GM21526 (cell line): Measurements from ENCODE around the gene OR4X1.
"Not testable (repeated sequence)": the region's sequence is repeated elsewhere in the genome, so short reads cannot be mapped to it uniquely, and the experiment has no call there.

Experiments
- ATAC-seq: cut with Tn5 transposase; IDR thresholded peaks from one replicate; pipeline ENCODE4 v1.9.1; 2021; ENCODE audit warnings: moderate library complexity; ENCODE audit not compliant: unreplicated experiment, low FRiP score

The OR4X1 gene

GRCh38 chr11:48263423-48263911 lies at the start of gene OR4X1:
TSS of gene OR4X1 (plus strand) at chr11:48263861. CDS start at chr11:48263861, 0 bp downstream.
- ATAC-seq = no peak

DNA sequence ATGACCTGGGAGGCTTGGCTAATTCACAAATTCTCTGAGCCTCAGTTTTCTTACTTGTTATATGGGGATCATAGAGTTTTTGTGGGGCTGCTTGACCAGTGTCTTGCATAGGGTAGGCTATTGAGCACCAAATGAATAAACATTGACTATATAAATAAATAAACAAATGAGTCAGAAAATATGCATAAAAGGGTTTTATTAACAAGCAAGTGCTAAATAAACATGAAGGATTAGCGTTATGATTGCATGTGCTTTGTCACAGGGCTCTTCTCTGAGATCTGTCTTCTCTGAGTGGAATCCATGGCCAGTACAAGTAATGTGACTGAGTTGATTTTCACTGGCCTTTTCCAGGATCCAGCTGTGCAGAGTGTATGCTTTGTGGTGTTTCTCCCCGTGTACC lies 47.2 kb upstream of the OR4X1 start, which contains the start of gene OR4B1:
TSS of gene OR4B1 (plus strand) at position 301 of the 400 bp plus-strand sequence. CDS start at position 301, 0 bp downstream.
- ATAC-seq = no peak

DNA sequence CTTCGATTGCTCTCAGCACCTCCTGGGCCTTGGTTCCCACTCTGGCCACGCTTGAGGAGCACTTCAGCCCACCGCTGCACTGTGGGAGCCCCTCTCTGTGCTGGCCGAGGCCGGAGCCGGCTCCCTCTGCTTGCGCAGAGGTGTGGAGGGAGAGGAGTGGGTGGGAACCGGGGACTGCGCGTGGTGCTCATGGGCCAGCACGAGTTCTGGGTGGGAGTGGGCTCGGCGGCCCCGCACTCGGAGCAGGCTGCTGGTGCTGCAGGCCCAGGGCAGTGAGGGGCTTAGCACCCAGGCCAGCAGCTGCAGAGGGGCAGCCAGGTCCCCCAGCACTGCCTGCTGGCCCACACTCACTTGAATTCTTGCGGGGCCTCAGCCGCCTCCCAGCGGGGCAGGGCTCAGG lies 34.9 kb upstream of the OR4X1 start:
- no peak for ATAC-seq

DNA sequence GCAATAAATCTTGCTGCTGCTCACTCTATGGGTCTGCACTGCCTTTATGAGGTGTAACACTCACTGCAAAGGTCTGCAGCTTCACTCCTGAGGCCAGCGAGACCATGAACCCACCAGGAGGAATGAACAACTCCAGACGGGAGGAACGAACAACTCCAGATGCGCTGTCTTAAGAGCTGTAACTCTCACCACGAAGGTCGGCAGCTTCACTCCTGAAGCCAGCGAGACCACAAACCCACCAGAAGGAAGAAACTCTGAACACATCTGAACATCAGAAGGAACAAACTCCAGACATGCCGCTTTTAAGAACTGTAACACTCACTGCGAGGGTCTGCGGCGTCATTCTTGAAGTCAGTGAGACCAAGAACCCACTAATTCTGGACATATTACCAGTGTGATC lies 33.6 kb upstream of the OR4X1 start:
- ATAC-seq = not testable (repeated sequence)

- no peak for ATAC-seq
Measured at GRCh38 chr11:48237727-48238126, 25.9 kb upstream of the OR4X1 start.

DNA sequence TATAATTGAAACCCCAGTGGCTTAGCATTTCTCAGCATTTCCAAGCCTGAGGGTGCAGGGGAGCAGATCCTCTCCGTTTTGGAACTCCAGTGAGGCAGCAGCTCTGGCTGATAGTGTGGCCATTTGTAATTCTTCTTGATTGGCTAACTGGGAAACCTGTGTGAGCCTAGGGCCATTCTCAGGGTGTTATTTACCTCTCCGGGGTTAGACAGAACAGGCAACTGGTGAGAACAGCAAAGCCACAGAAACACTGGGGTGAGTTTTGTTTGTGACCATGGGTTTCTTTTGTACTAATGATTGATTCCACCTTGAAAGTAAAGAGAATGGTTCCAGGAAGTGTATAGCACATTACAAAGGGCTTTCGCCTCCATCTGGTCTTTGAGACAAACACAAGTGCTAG lies 21.2 kb upstream of the OR4X1 start:
- no peak for ATAC-seq

DNA sequence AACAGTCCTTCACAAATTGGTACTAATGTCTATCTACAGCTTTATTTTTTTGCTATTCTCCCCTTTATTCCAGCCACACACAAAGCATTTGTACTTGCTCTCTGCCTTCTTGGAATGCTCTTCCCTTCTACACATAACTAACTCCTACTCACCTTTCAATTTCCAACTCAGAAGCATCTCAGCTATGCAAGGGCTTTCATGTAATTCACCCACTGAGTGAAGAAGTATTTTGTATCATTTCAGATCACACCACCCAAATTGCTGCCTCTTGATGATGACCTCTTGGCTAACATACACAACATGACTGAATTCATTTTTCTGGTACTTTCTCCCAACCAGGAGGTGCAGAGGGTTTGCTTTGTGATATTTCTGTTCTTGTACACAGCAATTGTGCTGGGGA lies 18.9 kb upstream of the OR4X1 start, which contains the start of gene OR4X2:
TSS of gene OR4X2 (plus strand) at position 301 of the 400 bp plus-strand sequence. CDS start at position 301, 0 bp downstream.
- no peak for ATAC-seq

DNA sequence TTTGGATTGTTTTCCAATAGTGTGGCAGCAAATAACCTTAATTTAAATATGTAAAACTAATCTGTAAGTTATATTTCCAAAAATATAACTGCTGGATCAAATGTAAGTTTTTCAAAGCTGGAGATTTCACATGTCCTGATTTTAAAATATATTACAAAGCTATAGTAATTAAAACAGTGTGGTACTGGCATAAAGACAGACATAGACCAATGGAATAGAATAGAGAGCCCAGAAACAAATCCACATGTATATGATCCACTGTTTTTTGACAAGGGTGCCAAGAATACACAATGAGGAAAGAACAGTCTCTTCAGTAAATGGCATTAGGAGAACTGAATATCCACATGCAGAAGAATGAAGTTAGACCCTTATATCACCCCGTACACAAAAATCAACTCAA lies 14.8 kb upstream of the OR4X1 start:
- no peak for ATAC-seq

- ATAC-seq = no peak
Measured at GRCh38 chr11:48261600-48261999, 2.1 kb upstream of the OR4X1 start.

GRCh38 chr11:48270621-48271020 lies 7.0 kb downstream of the OR4X1 start:
- ATAC-seq = no peak

DNA sequence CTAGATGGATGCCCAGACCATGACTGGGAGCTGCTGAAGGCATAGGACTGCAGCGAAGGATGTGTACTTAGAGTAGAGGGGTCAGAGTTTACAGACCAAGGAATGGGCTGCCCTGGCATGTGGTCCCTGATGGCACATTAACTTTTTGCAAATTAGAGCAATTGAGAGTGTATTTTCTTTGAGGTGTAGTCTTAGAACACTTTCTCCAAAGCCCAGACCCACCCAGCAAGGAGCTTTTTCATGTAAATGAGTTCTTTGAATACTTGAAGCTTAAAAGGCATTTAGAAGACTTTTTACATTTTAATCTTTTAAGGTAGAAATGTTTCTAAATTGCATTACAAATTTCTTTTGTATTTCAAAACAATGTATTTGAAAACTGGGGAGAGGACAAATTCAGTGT lies 8.9 kb downstream of the OR4X1 start:
- no peak for ATAC-seq

- no peak for ATAC-seq
Measured at GRCh38 chr11:48305923-48306322, 42.3 kb downstream of the OR4X1 start, which contains the start of gene OR4S1. TSS of gene OR4S1 (plus strand) at chr11:48306223. CDS start at chr11:48306223, 0 bp downstream.

DNA sequence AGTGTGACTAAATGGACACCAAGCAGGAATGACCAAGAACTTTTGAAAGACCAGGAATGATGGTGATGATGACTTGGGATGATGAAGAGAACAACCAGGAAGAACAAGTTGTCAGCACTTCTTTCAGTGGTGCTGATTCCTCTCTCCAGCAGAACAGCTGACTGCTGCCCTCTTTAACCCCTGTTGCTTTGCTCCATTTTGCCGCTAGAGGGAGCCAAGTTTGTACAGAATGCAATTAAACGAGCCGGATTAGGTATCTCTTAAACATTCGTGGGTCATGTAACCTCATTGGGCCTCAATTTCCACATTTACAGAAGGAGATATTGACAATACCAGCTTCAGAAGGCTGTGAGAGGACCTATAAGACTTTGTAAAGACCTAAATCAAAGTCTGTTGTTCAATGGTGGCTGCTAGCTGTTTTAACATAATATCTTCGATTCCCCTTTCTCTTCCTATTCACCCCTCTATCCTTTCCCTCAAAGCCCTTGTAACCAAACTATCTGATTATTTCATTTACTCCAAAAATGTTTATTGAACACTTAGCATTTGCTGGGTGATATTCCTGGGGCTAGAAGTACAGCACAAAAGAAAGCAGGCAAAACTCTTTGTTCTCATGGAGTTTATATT lies 44.2 kb downstream of the OR4X1 start:
- peak; percentile 85 for ATAC-seq

DNA sequence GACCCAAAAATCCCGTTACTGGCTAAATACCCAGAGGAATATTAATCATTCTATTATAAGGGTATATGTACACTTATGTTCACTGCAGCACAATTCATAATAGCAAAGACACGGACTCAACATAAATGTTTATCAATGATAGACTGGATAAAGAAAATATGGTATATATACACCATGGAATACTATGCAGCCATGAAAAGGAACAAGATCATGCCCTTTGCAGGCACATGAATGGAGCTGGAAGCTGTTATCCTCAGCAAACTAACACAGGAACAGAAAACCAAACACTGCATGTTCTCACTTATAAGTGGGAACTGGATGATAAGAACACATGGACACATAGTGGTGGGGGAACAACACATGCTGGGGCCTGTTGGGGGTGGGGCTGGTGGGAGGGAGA lies 49.9 kb downstream of the OR4X1 start:
- not testable (repeated sequence) for ATAC-seq
